PFSK-1 (cell line): ENCODE data around the gene DYNLT5.

Source experiments
- POLR2AphosphoS5 ChIP-seq: IDR thresholded peaks from 2 replicates; pipeline ENCODE4 v1.6.1; 2012; ENCODE audit warnings: low read depth, mild to moderate bottlenecking, control low read depth, low read length, moderate library complexity
- SIN3A ChIP-seq: IDR thresholded peaks from 2 replicates; pipeline ENCODE4 v1.6.1; 2012; ENCODE audit warnings: mild to moderate bottlenecking, low read length, moderate library complexity, borderline replicate concordance; ENCODE audit not compliant: insufficient read depth

DNA sequence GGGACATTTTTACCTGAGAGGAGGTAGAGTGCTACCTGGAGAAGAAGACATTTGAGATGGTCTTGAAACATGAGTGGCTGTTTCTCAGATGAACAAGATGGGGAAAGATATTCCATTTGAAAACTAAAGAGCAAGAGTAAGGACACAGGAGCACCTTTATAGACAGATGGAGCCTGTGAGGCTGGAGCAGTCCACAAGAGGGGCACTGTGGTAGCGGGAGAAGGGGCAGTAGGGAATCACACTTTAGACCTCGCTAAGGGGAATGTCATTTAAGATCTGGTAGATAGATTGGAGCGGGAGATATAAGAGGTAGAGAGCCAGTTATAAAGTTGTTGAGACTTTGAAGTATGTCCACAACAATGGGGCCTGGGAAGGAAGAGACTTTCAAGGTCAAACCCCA, 23.4 kb downstream of the DYNLT5 start:
- TF ChIP-seq POLR2AphosphoS5 (no peak), SIN3A (no peak)
